Panc1 (cell line): ENCODE results near the gene PHYHIPL.
"Not testable (repeated sequence)": the region's sequence is repeated elsewhere in the genome, so short reads cannot be mapped to it uniquely, and the experiment has no call there.

ENCODE experiments used
- POLR2AphosphoS5 ChIP-seq: IDR thresholded peaks from 2 replicates; pipeline ENCODE4 v1.6.1; 2012; ENCODE audit warnings: mild to moderate bottlenecking, low read depth, low read length, moderate library complexity
- SIN3A ChIP-seq: IDR thresholded peaks from 2 replicates; pipeline ENCODE4 v1.6.1; 2012; ENCODE audit warnings: low read depth, mild to moderate bottlenecking, low read length, moderate library complexity, borderline replicate concordance; ENCODE audit not compliant: insufficient read depth
- TCF7L2 ChIP-seq: IDR thresholded peaks from 2 replicates; pipeline ENCODE4 v1.6.1; 2011; ENCODE audit warnings: mild to moderate bottlenecking, low read depth, low read length, inconsistent platforms
- TF ChIP-seq, protein P1 (sequence below): fragments of 450-650 bp; IDR thresholded peaks from 2 replicates; pipeline ENCODE4 v1.5.1; 2017; ENCODE audit warnings: mild to moderate bottlenecking
- TF ChIP-seq, protein P2 (sequence below), 2 experiments: IDR thresholded peaks; 2 replicates each; pipeline ENCODE4 v1.6.1; 2011 to 2012; ENCODE audit warnings: low read depth in 2 of 2, control low read depth in 1 of 2, low read length in 1 of 2, mild to moderate bottlenecking in 1 of 2, moderate library complexity in 1 of 2; ENCODE audit not compliant: insufficient read depth in 1 of 2

- TF ChIP-seq, protein P1, sequence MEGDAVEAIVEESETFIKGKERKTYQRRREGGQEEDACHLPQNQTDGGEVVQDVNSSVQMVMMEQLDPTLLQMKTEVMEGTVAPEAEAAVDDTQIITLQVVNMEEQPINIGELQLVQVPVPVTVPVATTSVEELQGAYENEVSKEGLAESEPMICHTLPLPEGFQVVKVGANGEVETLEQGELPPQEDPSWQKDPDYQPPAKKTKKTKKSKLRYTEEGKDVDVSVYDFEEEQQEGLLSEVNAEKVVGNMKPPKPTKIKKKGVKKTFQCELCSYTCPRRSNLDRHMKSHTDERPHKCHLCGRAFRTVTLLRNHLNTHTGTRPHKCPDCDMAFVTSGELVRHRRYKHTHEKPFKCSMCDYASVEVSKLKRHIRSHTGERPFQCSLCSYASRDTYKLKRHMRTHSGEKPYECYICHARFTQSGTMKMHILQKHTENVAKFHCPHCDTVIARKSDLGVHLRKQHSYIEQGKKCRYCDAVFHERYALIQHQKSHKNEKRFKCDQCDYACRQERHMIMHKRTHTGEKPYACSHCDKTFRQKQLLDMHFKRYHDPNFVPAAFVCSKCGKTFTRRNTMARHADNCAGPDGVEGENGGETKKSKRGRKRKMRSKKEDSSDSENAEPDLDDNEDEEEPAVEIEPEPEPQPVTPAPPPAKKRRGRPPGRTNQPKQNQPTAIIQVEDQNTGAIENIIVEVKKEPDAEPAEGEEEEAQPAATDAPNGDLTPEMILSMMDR = not testable (repeated sequence)
- TF ChIP-seq SIN3A, POLR2AphosphoS5, TCF7L2: not testable (repeated sequence)
- TF ChIP-seq, protein P2, sequence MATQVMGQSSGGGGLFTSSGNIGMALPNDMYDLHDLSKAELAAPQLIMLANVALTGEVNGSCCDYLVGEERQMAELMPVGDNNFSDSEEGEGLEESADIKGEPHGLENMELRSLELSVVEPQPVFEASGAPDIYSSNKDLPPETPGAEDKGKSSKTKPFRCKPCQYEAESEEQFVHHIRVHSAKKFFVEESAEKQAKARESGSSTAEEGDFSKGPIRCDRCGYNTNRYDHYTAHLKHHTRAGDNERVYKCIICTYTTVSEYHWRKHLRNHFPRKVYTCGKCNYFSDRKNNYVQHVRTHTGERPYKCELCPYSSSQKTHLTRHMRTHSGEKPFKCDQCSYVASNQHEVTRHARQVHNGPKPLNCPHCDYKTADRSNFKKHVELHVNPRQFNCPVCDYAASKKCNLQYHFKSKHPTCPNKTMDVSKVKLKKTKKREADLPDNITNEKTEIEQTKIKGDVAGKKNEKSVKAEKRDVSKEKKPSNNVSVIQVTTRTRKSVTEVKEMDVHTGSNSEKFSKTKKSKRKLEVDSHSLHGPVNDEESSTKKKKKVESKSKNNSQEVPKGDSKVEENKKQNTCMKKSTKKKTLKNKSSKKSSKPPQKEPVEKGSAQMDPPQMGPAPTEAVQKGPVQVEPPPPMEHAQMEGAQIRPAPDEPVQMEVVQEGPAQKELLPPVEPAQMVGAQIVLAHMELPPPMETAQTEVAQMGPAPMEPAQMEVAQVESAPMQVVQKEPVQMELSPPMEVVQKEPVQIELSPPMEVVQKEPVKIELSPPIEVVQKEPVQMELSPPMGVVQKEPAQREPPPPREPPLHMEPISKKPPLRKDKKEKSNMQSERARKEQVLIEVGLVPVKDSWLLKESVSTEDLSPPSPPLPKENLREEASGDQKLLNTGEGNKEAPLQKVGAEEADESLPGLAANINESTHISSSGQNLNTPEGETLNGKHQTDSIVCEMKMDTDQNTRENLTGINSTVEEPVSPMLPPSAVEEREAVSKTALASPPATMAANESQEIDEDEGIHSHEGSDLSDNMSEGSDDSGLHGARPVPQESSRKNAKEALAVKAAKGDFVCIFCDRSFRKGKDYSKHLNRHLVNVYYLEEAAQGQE (IDR thresholded peaks at IDR 0.05; ENCODE audit: insufficient read depth in 1 of 2, low read depth in 2 of 2, low read length in 1 of 2) = not testable (repeated sequence)
These were observed 47.2 kb downstream of the PHYHIPL start for GRCh38 chr10:59223597-59223996.
